ENCODE data around the gene RAB3IP.

Gene RAB3IP, protein sequence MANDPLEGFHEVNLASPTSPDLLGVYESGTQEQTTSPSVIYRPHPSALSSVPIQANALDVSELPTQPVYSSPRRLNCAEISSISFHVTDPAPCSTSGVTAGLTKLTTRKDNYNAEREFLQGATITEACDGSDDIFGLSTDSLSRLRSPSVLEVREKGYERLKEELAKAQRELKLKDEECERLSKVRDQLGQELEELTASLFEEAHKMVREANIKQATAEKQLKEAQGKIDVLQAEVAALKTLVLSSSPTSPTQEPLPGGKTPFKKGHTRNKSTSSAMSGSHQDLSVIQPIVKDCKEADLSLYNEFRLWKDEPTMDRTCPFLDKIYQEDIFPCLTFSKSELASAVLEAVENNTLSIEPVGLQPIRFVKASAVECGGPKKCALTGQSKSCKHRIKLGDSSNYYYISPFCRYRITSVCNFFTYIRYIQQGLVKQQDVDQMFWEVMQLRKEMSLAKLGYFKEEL

DNA sequence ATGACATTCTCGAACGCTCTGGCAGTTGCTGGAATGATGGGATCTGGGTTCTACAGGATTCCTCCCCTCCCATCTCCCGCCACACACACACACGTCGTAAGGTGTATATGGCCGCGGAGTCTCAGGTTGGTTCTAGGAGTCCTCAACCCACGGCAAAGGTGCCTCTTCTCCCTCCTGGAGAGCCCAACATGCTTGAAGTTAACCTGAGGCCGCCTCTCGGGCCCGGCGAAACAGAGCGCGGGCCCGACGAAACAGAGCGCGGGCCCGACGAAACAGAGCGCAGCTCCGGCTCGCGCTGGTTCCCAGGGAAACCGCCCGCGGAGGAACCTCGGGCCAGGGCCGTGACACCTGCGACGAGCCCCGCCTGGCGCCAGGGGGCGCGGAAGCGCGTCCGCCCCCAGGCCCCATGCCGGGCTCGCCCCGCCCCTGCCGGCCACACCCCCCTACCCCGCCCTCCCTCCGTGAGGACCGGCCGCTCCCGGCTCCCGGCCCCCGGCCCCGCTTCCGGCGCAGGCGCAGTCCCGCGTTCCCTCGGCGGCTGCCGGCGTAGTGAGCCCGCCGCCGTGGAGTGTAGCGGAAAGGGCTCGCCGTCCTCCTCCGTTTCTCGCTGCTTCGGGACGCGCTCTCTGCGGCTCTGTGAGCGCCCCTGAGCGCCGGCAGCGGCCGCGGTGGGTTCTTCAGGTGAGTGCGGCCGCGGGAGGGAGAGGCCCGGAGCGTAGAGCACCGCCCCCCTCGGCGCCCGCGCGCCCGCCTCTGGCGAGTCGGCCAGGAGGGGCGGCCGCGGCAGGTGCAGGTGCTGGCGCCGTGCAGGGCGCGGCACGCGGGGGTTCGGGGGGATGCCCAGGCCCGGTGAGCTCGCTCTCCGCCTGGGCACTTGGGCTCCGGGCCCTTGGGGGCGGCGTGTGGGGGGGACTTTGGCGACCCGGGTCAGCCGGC, at the start of gene RAB3IP:
Gene RAB3IP (plus strand): TSS at position 510 of the 936 bp plus-strand sequence. CDS start 16,549 bp downstream, outside the sequence.
- peak; percentile 73 for DNase-seq (ENCODE audit: low spot score)

DNA sequence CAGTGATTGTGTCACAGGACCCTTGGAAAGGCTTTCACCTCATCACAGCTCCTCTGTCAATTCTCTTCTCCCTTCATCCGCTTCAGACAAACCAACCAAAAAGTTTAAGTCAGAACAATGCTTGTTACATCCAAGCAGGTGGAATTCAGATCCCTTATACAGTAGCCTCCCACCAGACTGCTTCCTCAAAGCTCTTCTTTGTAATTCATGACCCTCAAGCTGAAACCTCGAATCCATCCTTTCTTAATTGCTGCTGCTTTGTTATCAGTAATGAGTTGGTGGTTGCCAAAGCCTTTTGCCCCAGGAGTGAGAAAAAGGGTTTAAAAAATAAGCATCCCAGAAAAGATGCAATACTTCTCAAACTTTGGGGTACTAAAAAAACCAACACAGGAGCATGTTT, 49.0 kb upstream of the RAB3IP start:
- DNase-seq (ENCODE audit: low spot score): no peak

DNA sequence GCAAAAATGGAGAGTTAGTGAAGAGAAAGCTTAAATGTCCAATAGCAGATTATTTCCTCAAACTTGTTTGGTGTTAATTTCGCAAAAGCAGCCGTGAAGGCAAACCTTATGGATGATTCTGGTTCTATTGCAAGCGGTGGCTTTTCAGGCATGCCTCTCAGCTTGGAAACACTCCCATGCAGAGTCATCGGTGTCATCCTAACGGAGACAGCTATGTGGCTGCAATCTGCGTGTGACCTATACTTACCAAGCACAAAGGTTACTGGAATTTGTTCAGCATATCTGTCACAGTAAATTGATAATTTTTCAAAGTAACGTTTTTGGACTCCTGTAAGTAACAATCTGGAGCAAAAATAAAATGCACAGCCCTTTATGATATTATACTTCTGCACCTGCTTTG, 44.5 kb upstream of the RAB3IP start:
- DNase-seq (ENCODE audit: low spot score): no peak

DNA sequence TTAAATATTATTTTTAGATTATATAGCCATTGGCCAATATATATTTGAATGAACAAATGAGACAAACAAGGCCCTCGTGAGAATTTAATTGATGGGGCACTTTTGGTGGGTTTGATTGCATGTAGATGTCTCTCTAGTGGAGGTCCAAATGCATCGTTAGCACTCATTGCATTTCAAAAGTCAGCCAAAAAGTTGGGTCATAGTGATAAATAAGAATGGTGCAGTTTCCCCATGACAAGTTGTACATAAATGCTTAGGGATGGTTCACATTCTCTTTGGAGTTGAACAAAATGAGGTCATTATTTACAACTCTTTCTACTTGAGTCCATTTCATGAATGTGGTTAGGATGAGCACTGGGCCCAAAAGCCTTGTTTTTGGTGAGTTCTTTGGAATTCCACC, 40.6 kb upstream of the RAB3IP start:
- DNase-seq (ENCODE audit: low spot score): no peak

DNA sequence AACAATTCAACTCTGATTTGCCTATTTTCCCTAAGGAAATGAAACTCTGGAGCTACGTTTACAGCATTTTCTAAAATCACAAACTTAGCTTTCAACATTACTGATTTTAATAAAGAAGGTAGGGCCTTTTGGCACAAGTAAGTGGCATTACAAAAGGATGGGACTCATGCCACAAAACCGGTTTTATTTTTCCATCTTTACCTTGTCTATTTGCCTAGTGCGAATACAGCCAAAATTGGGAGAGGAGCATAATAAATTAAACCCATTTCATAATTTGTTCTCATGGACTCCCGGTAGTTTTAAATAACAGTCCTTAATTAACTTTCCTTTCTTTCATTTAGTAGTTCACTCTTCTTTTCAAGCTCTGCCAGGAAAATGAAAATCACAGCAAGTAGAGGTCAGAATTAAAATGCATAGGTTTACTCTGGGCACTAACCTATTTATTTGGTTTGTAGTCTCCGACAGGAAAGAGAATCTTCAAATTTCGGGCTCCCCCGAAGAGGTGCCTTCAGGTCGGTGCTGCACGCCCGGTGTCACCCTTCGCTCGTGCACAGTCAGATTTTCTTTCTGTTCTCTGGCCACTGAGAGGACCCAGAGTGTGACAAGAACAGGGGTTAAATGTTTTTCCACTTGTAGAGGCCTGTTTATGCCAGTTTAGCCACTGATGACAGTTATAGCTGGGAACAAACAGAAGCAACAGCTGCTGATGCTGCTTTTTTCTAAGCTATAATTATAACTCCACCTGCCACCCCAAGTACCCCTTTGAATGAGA, 39.7 kb upstream of the RAB3IP start, which contains the start of gene BEST3:
Gene BEST3 (minus strand): TSS at position 535 of the 772 bp plus-strand sequence. CDS start 1,505 bp downstream, outside the sequence.
- DNase-seq (ENCODE audit: low spot score): no peak

DNA sequence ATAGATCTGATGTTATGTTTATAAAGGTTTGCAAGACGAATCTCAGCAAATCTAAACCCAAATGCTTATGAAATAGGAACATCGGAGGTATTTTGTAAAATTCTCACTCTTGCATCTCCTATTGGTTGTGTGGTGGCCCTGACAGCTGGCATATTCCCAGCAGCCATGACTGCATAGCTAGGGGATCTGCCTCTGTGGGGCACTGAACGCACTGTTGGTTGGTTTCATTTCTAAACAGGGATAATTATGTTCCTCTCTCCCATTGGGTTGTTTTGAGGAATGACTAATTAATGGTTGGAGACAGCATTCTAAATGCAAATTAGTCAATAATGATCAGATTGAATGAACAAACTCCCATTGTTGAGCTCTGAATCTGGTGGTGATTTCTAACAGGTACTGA, 36.8 kb upstream of the RAB3IP start:
- peak; percentile 62 for DNase-seq (ENCODE audit: low spot score)

DNA sequence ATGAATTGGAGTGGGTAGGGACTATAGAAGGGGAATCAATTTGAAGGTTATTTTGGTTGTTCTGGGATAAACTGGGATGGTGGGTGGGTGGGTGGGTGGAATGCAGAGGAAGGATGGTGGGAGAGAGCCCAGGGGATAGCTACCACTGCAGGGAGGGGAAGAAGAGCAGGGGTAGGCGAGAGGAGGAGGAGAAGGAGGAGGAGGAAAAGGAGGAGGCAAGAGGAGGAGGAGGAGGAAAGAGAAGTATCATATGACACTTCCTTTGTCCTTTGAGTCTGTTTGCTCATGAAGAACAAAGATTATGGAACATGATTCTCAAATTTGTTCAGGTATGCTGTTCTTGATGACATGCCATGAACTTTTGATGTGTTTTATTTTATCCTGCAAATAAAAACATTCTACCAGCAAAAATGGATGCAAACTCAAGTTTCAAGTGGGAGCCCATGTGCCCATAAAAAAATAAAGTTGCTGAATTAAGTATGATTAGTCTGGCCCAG, 35.5 kb upstream of the RAB3IP start:
- DNase-seq (ENCODE audit: low spot score): no peak

DNA sequence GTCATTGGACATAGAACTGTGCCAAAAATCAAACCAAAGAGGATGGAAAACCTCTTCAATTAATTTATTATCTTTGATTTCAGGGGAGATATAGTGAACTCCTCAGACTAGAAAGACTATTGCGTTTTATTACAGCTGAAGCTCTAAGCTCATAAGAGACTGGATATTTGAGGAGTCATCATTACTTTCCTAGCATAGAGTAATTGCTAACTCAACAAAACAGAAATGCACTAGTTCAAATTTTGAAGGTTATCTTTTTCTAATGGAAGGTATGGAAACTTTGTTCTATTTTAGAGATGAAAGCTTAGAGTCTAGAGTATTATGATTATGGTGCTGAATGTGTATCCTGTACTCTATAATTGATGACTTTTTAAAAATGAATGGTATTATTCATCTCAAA, 34.3 kb upstream of the RAB3IP start:
- DNase-seq (ENCODE audit: low spot score): no peak

DNA sequence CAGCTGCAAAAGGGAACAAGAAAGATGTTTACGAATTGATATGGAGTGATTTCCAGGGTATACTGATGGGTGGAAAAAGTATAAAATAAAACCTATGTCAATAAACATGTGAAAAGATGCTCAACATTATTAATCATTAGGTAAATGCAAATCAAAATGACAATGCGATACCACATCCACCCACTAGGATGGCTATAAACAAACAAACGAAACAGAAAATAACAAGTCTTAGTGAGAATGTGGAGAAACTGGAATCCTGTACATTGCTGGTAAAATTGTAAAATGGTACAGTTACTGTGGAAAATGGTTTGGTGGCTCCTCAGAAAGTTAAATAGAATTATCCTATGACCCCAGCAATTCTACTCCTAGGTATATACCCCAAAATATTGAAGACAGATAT, 30.0 kb upstream of the RAB3IP start:
- no peak for DNase-seq (ENCODE audit: low spot score)

DNA sequence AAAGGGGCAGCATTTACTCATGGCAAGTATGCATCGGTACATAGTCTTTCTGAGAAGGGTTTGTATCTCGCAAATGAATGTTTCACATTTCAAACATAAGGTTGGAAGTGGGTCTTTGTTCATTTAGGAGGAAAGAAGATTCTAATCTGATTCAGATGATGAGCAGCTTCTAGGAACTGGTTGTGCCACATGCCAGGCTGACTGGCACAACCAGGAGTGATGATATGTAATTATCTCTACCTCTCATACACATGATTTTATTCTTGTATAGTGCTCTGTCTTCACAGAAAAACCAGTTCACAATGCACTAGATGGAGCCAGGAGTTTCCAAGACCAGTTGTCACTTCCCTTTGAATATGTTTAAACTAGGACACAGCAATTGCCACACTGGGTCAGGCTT, 25.8 kb upstream of the RAB3IP start:
- DNase-seq (ENCODE audit: low spot score): no peak

DNA sequence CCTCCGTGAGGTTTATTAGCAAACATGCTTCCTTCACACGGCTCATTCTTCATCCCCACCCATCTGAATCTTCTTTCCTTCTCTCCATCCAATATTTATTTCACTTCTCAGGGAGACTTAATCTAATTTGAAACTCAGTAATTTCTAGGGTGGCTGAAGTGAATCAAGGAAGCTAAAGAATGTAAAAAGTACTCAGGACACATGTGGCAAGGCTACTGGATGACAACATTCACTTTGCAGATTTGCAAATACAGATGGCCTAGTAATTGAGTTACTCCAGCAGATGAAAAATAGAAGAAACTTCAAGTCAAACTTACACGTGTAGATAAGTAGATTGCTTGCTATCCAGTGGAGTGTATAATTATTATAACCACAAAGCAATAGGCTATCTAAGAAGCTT, 24.1 kb upstream of the RAB3IP start:
- no peak for DNase-seq (ENCODE audit: low spot score)

DNA sequence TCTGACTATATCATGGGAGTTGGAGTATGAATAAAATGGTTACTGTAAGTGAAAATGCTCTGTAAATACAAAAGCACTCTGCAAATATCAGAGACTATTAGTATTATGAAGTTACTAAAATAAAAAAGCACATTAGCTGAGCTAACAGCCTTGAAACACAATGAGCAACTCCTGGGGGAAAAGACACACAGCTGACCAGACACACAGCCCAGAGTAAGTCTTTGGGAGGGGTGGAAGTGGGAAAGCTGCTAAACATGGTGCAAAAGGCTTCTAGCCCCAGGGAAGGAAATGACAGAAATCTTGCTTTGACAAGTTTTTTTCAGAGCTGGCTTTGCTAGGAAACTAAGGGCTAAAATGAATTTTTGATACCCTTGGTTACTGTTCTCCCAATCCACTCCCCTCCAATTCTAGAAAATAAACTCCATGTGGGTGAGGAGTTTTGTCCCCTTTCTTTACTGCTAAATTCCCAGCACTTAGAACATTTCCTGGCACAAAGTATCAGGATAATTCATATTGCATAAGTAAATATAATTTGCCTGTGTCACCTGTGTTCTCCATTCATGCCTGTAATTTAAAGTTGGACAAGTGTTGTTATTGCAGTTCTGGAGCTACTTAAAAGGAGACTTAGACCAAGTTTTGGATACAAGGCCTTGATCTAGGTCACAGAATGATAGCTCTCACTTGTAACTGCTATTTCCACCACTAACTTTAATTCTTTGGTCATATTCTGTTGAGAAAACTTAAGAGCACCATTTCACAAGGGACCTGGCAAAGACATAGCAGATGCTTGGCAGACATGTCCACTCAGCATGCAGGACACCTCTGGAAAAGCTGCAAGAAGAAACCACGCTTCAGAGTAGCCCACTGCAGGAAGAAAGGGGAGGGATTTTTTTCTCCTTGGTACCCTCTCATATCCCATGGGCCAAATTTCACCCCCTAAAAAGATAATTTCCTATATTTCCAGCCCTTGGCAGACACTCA, 19.0 kb upstream of the RAB3IP start:
- DNase-seq (ENCODE audit: low spot score): no peak

DNA sequence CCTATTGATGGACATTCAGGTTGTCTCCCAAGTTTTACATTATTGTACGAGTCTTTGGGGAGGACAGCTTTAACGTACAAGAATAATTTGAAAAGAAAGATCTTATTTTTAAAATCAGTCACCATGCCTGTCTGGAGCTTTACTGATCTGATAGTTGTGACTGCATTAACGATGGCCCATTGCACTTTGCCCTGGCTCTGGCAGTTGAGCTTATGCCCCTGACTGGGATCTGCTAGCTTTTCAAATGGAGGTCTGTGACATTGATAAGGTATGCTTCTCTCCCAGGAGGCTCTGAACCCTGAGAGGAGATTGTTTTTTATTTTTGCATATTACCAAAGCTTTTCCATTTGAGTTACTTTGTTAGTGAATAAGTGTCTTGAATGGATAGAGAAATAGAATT, 17.9 kb upstream of the RAB3IP start:
- DNase-seq (ENCODE audit: low spot score): no peak

DNA sequence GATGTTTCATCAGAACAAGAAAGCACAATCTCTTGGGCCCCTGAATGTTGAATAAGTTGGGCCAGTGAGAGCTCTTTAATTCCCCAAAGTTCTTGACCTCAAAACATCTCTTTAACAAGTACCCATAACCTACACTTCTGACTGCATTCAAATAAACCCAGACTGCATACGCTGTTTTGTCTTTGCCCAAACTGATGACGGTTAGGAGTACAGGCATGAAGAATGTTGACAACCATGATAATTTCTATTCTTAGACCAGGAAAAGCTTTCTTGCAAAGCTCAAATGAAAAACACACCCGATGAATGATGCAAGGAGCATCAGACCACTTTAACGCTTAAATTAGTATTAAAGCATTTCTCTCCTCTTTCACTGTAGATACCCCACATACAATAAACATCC, 11.7 kb upstream of the RAB3IP start:
- DNase-seq (ENCODE audit: low spot score): no peak

DNA sequence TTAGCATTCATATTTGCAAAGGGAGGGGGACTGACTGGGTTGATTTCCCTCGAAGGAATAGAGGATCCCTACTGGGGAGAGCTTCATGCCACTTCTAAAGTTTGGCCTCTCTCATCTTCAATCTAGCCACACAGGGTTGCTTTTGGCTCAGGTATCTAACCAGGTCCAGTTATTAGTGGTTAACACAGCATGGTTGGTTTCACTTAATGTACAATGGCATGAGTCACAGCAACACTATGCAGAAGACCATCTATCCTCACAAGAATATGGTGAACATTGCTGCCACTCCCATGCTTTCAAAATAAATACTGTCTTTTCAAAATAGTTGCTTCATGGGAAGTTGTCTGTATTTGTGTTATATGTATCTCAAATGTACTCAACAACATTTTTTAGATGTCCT, 6.6 kb upstream of the RAB3IP start:
- no peak for DNase-seq (ENCODE audit: low spot score)

DNA sequence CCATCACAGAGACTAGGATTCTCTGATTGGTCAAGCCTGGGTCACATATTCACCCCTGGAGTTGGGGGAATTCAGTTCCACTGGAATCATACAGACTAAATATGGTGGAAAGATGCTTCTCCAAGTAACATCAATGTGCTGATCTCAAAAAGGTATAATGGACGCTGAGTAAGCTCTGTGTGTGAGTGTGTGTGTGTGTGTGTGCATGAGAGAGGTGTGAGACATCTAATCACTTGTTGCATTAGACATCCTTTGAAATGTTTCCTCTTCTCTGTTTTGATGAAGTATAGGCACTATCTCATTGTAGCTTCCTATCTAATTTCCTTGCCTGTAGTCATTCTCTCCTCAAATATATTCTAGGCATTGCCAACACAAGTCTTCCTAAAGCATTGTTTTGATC, 5.0 kb upstream of the RAB3IP start:
- DNase-seq (ENCODE audit: low spot score): no peak

DNA sequence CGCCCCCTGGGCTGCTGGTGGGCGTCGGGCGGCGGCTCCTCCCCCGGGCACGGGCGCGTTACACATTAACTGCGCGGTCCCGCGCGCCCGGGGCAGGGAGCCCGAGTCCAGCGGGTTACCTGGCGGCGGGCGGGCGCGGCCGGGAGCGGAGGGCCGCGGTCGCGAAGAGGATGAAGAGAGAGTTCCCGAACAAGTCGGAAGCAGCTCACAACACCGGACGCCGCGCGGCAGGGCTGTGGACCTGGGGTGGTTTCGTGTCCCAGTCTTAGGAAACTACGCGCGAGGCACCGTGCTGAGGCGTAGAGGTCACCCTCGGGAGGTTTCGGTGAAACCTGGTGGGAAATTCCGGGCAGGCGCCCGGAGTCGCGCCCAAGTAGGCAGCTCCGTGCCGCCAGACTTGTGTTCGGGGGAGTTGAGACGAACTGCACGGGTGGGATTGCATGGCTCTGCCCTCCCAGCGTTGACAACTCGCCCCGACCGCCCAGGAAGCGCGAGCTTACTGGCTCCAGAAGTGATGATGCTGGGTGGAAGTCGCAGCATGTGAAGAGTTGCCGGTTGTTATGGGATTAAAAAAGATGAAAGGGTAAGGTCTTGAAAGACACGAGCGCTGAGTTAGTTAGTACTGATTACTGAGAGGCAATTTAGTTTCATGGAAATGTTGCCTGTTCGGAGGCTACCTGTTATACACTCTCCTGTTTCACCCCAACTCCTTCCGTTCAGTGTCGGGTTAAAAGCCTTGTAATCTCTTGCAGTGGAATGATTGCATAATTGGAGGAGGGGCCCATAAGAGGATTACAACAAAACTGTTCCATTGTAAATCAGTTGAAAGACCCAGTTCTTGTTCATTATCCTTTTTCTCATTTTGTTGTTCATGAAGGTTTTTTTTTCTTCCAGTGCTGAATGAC, 879 bp downstream of the RAB3IP start:
- peak; percentile 63 for DNase-seq (ENCODE audit: low spot score)

DNA sequence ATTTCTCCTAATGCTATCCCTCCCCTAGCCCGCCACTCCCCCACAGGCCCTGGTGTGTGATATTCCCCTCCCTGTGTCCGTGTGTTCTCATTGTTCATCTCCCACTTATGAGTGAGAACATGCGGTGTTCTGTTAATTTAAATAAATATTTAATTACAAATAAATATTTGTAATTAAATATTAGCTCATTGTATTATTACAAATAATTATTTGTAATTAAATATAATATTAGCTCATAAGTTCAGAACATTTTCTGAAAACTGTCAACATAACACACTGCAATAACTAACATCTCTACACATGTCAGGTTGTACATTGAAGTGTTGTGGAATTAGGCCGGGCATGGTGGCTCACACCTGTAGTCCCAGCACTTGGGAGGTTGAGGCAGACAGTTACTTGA, 5.4 kb downstream of the RAB3IP start:
- no peak for DNase-seq (ENCODE audit: low spot score)

DNA sequence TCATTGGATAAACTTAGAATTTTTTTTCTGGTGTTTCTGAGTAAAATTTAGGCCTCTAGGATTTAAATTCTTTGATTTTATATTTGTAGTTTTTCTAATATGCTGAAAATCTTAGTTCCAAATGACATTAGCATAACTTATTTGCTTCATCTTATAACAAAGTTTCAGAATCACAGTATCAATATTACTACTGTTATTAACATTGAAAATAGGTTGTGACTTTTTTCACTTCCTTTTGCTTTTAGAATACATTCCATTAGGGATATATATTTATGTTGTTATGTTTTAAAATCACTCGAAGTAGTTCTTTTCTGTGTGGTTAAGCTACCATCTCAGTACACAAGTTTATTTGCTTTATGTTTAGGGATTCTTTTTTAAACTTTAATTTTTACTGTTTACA, 12.8 kb downstream of the RAB3IP start:
- no peak for DNase-seq (ENCODE audit: low spot score)

DNA sequence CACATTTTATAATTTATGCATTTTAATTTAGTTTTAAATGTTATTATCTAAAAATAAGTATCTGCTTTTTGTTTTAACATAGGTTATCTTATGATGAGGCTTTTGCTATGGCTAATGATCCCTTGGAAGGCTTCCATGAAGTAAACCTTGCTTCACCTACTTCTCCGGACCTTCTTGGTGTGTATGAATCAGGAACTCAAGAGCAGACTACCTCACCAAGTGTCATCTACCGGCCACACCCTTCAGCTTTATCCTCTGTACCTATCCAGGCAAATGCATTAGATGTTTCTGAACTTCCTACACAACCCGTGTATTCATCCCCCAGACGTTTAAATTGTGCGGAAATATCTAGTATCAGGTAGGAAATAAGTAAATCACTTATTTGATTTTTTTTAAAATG, 16.6 kb downstream of the RAB3IP start:
- DNase-seq (ENCODE audit: low spot score): no peak

Measured in pons (tissue), 1 donor.